Dermis microvascular lymphatic vessel endothelial cell (primary cell): ENCODE data around the gene STAC3. TPM values are rescaled to one million over a fixed set of nuclear protein-coding genes. Genes with fewer than 3 reads are reported as not detected.
"Not testable (repeated sequence)": the region's sequence is repeated elsewhere in the genome, so short reads cannot be mapped to it uniquely, and the experiment has no call there.

Source experiments
- DNase-seq, 2 donors: peaks; one replicate each; pipeline versions ENCODE4 v3.0.0 to v3.0.0-alpha.2; 2010; ENCODE audit warnings: low read depth in 2 of 2
- total RNA-seq: library from RNA; depleted of rRNA; stranded (reverse); fragments of >200 nt; gene quantifications from 2 replicates; pipeline ENCODE4 v1.2.1, GENCODE V29; 2014

STAC3 gene
- 0.13 TPM in 2 replicates for total RNA-seq

DNA sequence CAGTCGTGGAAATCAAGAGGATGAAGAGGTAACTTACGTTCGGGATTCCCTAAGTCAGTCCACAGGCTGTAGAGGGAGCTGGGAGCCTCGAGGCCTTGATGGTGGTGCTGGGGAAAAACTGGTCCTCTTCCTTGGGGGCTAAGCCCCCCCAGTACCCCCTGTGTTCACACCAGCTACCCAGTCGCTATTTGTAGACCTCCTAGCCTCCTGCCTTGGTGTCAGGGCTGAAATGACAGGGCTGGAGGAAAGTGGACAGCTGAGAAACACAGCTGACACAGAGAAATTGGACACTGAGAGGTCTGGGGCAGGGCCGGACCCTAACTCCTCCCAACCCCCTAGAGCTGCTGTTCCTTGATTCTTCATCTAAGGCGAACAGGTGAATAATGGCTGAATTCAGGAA, at the start of gene STAC3:
TSS of gene STAC3 (minus strand) at position 232 of the 400 bp plus-strand sequence. CDS start 1,551 bp downstream, outside the sequence.
- DNase-seq, result no peak

- no peak for DNase-seq
Measured at GRCh38 chr12:57299514-57300016, 48.6 kb upstream of the STAC3 start.

DNA sequence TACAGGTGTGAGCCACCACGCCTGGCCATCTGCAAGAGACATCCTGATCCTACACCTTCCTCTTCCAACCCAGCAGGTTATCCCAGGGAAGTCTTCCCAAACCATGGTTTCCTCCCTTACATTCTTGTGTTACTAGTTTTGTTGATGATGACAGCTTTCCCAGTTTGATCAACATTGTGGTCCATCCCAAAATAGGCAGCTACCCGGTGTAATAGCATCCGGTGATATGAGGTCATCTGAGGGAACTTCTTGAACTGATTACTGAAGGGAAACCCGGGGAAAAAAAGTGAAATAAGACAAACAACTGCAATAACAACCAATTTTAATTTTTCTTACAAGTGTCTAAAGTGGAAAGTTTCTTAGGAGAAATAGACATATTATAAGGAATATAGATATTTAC, 45.3 kb upstream of the STAC3 start:
- DNase-seq, result no peak

DNA sequence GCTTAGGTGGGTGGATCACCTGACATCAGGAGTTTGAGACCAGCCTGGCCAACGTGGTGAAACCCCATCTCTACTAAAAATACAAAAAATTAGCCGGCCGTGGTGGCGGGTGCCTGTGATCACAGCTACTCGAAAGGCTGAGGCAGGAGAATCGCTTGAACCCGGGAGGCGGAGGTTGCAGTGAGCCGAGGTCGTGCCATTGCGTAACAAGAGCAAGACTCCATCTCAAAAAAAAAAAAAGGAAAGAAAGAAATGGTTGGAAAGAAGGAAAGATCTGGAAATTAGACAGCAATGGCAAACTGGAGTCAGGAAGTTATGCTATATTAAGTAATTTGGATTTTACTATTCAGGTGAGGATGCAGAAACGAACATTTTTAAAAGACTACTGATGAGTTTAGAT, 31.1 kb upstream of the STAC3 start:
- not testable (repeated sequence) for DNase-seq

DNA sequence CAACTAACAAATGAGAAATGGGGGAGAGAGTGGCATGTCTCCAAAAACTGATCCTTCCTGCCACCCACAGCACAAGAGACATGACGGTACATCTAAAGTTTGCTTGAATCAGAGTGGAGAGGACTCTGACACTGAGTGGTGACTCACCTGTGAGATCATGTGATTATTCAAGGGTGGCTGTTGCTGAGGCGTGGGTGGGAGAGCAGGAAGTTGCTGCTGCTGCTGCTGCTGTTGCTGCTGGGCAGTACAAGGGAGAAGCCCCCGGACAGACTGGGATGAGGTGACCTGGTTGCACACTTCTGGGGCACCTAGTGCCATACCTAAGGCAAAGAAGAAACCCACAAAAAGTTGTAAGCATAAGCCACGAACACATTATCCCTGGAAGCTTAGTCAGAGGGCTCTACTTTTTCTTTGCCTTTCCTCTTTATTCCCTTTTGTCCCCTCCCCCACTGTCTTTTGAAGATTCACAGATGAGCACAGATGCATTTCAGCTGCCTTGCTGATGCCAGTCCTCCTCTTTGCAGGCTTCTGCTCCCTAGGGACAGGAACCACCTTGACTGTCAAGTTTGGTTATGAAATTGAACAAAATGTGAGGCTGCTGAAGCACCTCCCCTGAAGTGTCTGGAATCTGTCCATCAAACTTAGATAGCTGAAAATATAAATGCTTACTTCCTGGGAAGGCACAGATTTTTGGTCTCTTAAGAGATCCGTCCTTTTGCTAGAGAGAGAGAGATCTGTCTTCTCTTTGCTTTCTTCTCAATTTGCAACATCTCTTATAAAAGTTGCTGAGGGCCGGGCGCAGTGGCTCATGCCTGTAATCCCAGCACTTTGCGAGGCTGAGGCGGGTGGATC, 29.4 kb upstream of the STAC3 start:
- DNase-seq, result peak; percentile 43 to 88

DNA sequence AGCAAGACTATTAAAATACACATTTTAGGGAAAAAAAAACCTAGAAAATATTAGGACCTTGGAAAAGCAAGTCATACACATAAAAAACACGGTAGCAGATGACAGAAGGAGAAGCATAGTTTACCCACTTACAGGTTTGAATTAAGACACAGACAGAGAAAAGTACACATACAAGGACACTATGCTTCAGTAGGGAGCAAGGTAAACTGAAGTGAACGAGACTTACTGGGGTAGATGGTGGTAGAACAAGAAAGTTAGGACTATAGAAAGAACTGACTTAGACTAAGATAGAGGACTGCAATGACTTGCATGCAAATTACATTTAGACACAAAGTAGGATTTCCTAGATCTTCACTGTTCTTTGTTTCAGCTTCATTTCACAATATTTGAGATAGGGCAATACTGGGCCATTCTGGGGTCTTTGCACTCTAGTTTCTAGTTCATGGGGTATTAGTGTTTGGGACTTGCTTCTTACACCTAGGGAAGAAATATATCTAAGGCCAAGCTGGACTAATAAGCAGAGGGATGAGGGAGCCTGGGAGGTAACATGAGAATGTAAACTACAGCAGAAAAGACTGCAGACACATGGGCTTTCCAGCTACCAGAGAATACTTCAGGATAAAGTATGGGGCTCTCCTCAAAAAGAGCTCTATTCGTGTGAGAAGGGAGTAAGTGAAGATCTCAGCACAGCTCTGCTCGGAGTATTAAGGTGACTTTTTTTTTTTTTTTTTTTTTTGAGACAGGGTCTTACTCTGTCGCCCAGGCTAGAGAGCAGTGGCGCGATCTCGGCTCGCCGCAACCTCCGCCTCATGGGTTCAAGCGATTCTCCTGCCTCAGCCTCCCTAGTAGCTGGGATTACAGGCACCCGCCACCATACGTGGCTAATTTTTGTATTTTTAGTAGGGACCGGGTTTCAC, 27.7 kb upstream of the STAC3 start:
- no peak for DNase-seq

GRCh38 chr12:57276935-57277563, 26.1 kb upstream of the STAC3 start:
- DNase-seq, result peak; percentile 11 to 53

GRCh38 chr12:57276233-57276632, 25.2 kb upstream of the STAC3 start:
- not testable (repeated sequence) for DNase-seq

DNA sequence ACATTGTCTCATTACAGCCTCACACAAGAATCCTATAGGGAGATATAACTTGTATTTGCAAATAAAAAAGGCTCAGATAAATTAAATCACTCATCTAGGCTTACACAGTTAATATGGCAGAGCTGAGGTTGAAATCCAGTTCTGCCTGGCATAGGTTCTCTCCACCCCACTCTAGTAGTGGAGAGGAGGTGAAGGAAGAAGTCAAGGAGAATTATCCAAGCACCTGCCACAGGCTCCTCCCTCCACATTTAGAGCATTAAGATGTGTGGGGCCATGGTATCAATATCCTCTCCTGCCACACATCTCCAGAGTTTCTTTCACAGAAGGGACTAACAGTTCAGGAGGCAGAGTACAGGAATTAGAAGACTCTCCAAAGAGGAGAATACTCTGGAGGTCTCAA, 22.5 kb upstream of the STAC3 start:
- no peak for DNase-seq

- peak in 1 of 2 donors; percentile 42 for DNase-seq
Measured at GRCh38 chr12:57272337-57273151, 21.6 kb upstream of the STAC3 start.

DNA sequence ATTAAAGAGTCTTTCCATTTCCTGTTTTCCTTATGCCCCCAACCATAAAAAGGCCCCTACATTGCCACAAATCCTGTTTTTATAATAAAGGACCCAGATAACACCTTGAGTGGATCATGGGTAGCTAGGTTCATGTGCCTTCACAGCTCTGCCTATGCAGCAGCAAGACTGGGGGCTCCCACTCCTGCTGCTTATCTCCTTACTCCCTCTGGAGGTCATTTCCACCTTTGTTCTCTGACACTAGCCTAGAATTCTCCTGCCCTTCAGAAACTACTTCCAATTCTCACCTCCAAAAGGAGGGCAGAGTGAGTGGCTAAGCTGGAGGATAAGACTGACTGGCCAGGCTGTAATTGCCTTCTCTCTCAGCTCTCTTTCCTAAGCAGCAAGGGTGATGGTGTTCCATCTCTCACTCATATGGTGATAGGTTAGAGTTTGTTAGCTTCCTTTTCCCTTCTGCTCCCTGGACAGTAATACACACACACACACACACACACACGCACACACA, 20.0 kb upstream of the STAC3 start:
- no peak for DNase-seq

DNA sequence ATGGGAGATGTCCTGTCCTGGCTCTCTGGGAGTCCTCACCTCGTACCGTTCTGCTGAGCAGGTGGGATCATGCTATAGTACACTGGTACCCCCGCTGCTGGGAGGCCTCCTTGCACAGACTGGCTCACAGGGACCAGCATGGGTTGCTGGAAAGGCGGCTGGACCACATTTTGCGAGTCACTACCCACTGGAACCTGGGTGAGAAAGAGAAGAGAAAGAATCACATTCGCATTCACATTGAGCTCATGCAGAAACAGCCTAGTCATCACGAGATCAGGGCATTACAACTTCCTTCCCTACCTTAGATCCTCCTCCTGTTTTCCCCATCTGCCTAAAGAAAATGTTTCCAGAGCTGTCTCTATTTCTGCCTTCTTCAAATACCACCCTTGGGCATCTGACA, 17.3 kb upstream of the STAC3 start:
- no peak for DNase-seq

GRCh38 chr12:57266681-57267080, 15.7 kb upstream of the STAC3 start:
- DNase-seq, result no peak

DNA sequence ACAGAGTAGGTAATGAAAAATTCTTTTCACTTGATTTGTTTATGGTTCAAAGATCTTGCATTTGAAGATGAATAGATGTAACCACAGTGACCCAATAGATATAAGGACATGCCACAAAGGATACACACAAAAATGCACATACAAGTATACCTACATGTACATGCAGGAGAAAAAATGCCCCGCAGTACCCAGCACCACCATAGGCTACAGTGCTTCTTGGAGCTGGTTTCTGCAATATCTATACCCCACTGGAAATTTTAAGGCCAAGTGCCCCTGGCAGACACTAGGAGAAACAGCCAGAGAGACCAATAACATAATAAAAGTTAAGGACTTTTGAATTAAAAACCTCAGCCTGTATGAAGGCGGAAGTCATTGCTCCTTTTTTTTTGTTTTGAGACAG, 12.1 kb upstream of the STAC3 start:
- DNase-seq, result no peak

DNA sequence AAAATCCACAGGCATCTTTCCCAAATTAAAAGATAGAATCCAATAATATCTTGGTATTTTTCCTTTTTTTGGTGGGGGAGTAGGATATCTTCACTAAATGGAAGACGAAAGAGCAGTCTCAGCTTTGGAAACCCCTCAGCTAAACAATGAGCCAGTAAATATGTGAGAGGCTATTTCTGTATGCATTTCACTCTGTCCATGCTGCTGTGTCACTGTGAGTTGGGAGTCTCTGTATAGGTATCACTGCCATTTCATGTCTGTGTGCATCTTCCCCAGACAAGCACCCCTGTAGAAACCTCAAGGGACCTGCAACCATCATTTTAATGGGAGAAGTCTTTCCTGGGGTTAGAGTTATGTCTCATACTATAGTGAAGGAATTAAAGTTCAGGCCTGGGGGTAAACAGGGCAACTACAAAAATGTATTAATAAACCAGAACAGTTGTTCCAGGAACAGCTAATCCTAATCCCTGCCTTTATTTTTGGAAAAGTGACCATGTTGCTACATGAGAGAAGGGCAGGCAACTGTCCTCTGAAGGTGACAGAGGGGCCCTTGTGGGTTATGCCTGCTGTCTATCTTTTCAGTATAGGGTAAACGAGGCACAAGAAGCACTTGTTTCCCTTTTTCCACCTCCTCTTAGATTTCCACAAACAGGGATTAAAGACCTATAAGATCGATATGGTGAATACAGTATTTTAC, 11.3 kb upstream of the STAC3 start:
- DNase-seq, result no peak

DNA sequence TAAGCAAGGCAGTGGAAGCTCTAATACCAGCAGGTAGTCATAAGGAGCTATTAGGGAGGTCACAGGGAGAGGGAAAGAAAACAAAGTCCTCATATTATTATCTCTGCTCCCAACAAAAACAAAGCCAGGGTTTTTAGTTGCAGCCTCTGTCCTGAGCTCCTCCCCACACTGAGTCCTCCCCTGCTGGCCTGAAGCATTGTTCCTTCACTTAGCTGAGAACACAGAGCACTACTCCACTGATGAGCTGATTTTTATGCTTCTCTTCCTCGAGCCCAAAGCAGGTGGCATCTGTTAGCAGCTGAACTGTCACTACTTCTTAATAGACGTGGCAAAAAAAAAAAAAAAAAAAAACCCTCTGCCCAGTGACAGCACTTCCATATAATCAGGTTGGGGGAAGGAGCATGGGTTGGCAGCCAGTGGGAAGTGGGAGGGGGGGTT, 10.5 kb upstream of the STAC3 start:
- DNase-seq, result no peak

DNA sequence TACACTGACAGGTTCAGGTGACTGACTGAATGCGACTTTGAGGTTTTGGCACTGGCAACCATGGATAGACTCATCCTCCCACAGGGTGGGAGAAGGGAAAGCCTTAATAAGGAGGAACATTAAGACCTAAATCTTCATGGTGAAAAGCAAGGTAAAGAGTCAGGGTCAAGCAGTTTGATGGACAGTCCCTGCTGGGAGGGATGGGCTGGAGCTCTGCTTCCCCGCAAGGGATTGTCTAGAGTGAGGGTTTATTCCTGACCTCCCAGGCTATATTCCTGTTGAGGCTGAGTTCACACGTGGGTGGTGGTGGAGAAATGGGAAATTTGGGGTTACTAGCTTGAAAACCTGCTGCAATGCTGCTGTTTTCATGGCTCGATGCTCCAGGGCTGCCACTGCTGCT, 9.4 kb upstream of the STAC3 start:
- no peak for DNase-seq

- no peak for DNase-seq
Measured at GRCh38 chr12:57258977-57259970, 8.3 kb upstream of the STAC3 start.

DNA sequence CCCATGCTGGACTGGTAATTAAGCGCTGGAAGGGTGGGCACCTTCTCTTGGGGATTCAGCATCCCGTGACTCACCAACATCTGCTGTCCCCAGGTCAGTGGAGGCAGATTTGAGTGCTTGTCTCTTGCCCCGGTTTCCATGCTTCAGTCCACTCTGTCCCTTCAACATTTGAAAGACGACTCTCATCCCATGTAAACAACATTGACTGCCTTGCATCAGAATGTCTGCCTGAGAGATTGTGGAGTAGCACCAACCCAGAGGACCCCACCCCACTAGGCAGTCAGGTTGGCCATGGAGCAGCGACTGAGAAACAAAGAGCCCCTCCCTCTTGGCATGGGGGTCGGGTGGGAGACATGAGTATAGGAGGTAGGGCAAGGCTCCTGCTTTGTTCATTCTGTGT, 4.9 kb upstream of the STAC3 start:
- no peak for DNase-seq
